Nephron (organoid): Measurements from ENCODE around the gene CAPN3.

Experiments
- H3K27ac Mint-ChIP-seq, 3 experiments: 2 replicates each; pipeline ENCODE4 v1.8.0; 2020; ENCODE audit warnings: mixed read lengths in 3 of 3, mild to moderate bottlenecking in 2 of 3, moderate library complexity in 1 of 3
- H3K27me3 Mint-ChIP-seq: 2 replicates; pipeline ENCODE4 v1.8.0; 2021; ENCODE audit warnings: low read depth, mild to moderate bottlenecking, moderate library complexity, mixed read lengths
- H3K36me3 Mint-ChIP-seq: 2 replicates; pipeline ENCODE4 v1.8.0; 2020; ENCODE audit warnings: low read depth, mixed read lengths
- H3K4me1 Mint-ChIP-seq: 2 replicates; pipeline ENCODE4 v1.8.0; 2020; ENCODE audit warnings: mixed read lengths
- H3K4me3 Mint-ChIP-seq, 3 experiments: 2 replicates each; pipeline ENCODE4 v1.8.0; 2020; ENCODE audit warnings: mild to moderate bottlenecking in 3 of 3, mixed read lengths in 3 of 3, moderate library complexity in 2 of 3
- H3K9me3 Mint-ChIP-seq: 2 replicates; pipeline ENCODE4 v1.8.0; 2020; ENCODE audit warnings: mixed read lengths
- CTCF ChIP-seq, 3 experiments: fragments of 200-600 bp; sonication (generic); IDR thresholded peaks; one replicate each; pipeline ENCODE4 v1.5.0; 2021; ENCODE audit warnings: antibody characterized with exemption in 3 of 3; ENCODE audit not compliant: unreplicated experiment in 3 of 3

CAPN3 gene

GRCh38 chr15:42352401-42352800, 6.9 kb upstream of the CAPN3 start:
- H3K36me3 Mint-ChIP-seq = peaks cover 20% of the 10 kb centered on the region
- TF ChIP-seq CTCF (IDR thresholded peaks at IDR 0.05; ENCODE audit: unreplicated experiment in 3 of 3) = no peak
- no peaks in the 10 kb centered on the region for H3K9me3 Mint-ChIP-seq
- no peak overlapping the region for H3K4me3 Mint-ChIP-seq
- no peaks in the 10 kb centered on the region for H3K27me3 Mint-ChIP-seq
- peaks cover 15% of the 10 kb centered on the region for H3K4me1 Mint-ChIP-seq
- H3K27ac Mint-ChIP-seq = no peak overlapping the region

DNA sequence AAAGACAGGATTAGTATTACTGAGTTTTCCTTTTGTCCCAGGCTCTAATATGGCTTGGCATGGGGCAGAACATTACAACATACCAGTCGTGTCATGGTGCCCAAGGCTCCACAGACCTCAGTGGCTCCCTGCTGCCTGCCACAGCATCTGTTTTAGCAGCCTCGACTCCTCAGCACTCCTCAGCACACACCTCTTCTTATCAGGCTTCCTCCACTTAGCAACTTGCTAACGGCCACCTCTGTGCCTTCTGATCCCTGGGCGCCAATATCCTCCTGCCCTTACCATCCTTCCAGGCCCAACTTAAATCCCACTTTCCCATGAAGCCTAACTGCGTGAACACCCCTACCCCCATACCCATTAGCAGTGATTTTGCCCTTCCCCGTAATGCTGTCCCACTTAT, 6.2 kb upstream of the CAPN3 start:
- Mint-ChIP-seq H3K4me3 (no peak overlapping the region), H3K27ac (no peak overlapping the region), H3K36me3 (peaks cover 20% of the 10 kb centered on the region), H3K27me3 (no peaks in the 10 kb centered on the region), H3K9me3 (no peaks in the 10 kb centered on the region), H3K4me1 (peaks cover 15% of the 10 kb centered on the region)
- no peak for TF ChIP-seq CTCF (IDR thresholded peaks at IDR 0.05; ENCODE audit: unreplicated experiment in 3 of 3)

DNA sequence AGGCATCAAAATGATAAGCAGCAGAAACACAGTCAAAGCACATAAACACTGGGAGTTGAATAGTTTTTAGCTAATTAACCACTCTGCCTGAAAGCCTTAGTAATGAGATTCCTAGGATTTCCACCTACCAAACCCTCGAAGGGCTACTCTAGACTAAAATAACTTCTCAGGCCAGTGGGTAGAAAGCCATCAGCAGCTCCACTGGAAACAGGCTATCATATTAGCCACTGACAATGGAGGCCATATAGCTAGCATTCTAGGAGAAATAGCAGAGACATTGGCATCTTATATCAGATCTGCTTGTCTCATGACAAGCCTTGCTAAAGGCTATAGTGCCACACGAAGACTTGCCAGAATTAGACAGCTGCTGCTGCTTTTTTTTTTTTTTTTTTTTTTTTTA, 4.5 kb upstream of the CAPN3 start:
- TF ChIP-seq CTCF (IDR thresholded peaks at IDR 0.05; ENCODE audit: unreplicated experiment in 3 of 3) = no peak
- Mint-ChIP-seq H3K27ac (no peak overlapping the region), H3K4me3 (no peak overlapping the region), H3K27me3 (no peaks in the 10 kb centered on the region), H3K36me3 (peaks cover 20% of the 10 kb centered on the region), H3K9me3 (no peaks in the 10 kb centered on the region), H3K4me1 (peaks cover 24% of the 10 kb centered on the region)

DNA sequence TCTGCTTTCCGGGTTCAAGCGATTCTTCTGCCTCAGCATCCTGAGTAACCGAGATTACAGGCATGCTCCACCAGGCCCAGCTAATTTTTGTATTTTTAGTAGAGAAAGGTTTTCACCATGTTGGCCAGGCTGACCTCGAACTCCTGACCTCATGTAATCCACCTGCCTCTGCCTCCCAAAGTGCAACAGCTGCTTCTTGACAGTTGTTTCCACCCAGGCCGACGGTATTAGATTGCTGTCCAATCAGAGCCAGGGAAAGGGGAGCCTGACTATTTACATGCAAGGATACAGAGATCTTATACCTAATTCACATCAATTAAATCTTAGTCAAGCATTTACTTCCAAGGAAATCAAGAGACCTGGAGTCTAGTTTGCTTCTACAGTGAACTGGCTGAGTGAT, 4.0 kb upstream of the CAPN3 start:
- no peak for TF ChIP-seq CTCF (IDR thresholded peaks at IDR 0.05; ENCODE audit: unreplicated experiment in 3 of 3)
- peaks cover 29% of the 10 kb centered on the region for H3K4me1 Mint-ChIP-seq
- H3K27ac Mint-ChIP-seq = no peak overlapping the region
- peaks cover 20% of the 10 kb centered on the region for H3K36me3 Mint-ChIP-seq
- H3K4me3 Mint-ChIP-seq = no peak overlapping the region
- H3K27me3 Mint-ChIP-seq = no peaks in the 10 kb centered on the region
- no peaks in the 10 kb centered on the region for H3K9me3 Mint-ChIP-seq

DNA sequence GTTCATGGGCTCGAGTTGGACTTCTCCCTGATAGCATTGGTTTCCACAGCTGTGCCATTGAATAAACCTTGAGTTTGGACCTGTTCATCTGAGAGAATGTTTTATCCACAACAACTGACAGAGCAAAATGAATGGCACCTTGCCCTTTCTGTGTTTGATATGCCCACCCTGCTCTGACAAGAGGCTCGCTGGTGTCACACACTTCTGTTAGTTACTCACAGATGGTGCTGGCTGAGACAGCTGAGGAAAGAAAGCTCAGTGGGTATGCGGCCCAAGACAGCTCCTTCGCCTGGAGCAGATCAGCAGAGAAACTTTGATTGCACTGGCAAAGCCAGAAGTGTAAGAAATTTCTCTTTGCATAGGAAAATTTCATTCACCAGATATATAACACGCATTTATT, 2.5 kb upstream of the CAPN3 start:
- Mint-ChIP-seq H3K4me1 (peaks cover 32% of the 10 kb centered on the region), H3K36me3 (peaks cover 11% of the 10 kb centered on the region), H3K27me3 (no peaks in the 10 kb centered on the region), H3K9me3 (no peaks in the 10 kb centered on the region), H3K4me3 (peak overlapping the region in 1 of 3 experiments; percentile 19), H3K27ac (peak overlapping the region; percentile 65 to 80 (median 76))
- no peak for TF ChIP-seq CTCF (IDR thresholded peaks at IDR 0.05; ENCODE audit: unreplicated experiment in 3 of 3)

GRCh38 chr15:42358141-42358540, 1.2 kb upstream of the CAPN3 start:
- Mint-ChIP-seq H3K36me3 (peaks cover 4% of the 10 kb centered on the region), H3K4me1 (peaks cover 30% of the 10 kb centered on the region), H3K27ac (no peak overlapping the region), H3K27me3 (no peaks in the 10 kb centered on the region), H3K4me3 (no peak overlapping the region), H3K9me3 (no peaks in the 10 kb centered on the region)
- no peak for TF ChIP-seq CTCF (IDR thresholded peaks at IDR 0.05; ENCODE audit: unreplicated experiment in 3 of 3)
